Smooth muscle cell (in vitro differentiated cells): ENCODE results near the gene TADA3. TPM values are rescaled to one million over a fixed set of nuclear protein-coding genes. Genes with fewer than 3 reads are reported as not detected.

Source experiments
- DNase-seq: peaks from one replicate; lab custom pipeline; 2025; ENCODE audit not compliant: unreplicated experiment; lab: John Stamatoyannopoulos, UW
- H2AFZ ChIP-seq: fragments of 200-600 bp; sonication (generic); 2 replicates; pipeline ENCODE4 v1.6.0; 2016; ENCODE audit warnings: antibody characterized with exemption, low read depth, mild to moderate bottlenecking
- H3F3A ChIP-seq: fragments of 200-600 bp; sonication (generic); 2 replicates; pipeline ENCODE4 v1.6.0; 2017; ENCODE audit warnings: antibody characterized with exemption, low read depth
- H3K27ac ChIP-seq: fragments of 200-600 bp; sonication (generic); 2 replicates; pipeline ENCODE4 v1.5.1; 2016; ENCODE audit warnings: low read depth, mild to moderate bottlenecking
- H3K27me3 ChIP-seq: fragments of 200-600 bp; sonication (generic); 2 replicates; pipeline ENCODE4 v1.6.1; 2016; ENCODE audit warnings: low read depth, mild to moderate bottlenecking
- H3K36me3 ChIP-seq: fragments of 200-600 bp; sonication (generic); 2 replicates; pipeline ENCODE4 v1.5.1; 2016; ENCODE audit warnings: low read depth
- H3K4me1 ChIP-seq: fragments of 200-600 bp; sonication (generic); 2 replicates; pipeline ENCODE4 v1.5.1; 2016; ENCODE audit warnings: low read depth
- H3K4me2 ChIP-seq: fragments of 200-600 bp; sonication (generic); 2 replicates; pipeline ENCODE4 v1.6.0; 2016; ENCODE audit warnings: mild to moderate bottlenecking
- H3K4me3 ChIP-seq: fragments of 200-600 bp; sonication (generic); 2 replicates; pipeline ENCODE4 v1.5.1; 2016; ENCODE audit warnings: mild to moderate bottlenecking
- H3K79me2 ChIP-seq: fragments of 200-600 bp; sonication (generic); 2 replicates; pipeline ENCODE4 v1.6.0; 2016; ENCODE audit warnings: low read depth, mild to moderate bottlenecking
- H3K9ac ChIP-seq: fragments of 200-600 bp; sonication (generic); 2 replicates; pipeline ENCODE4 v1.6.0; 2016; ENCODE audit warnings: low read depth
- H3K9me3 ChIP-seq: fragments of 200-600 bp; sonication (generic); replicated peaks from 2 replicates; pipeline ENCODE4 v1.5.1; 2016; ENCODE audit warnings: low read depth
- H4K20me1 ChIP-seq: fragments of 200-600 bp; sonication (generic); 2 replicates; pipeline ENCODE4 v1.6.0; 2016; ENCODE audit warnings: low read depth
- CTCF ChIP-seq: fragments of 200-600 bp; sonication (generic); IDR thresholded peaks from 2 replicates; pipeline ENCODE4 v1.5.1; 2017; ENCODE audit warnings: borderline replicate concordance, mild to moderate bottlenecking, antibody characterized with exemption; ENCODE audit not compliant: insufficient read depth, poor library complexity, severe bottlenecking
- WGBS: methylation state at CpG from one replicate; pipeline ENCODE4 v1.1.7; 2016; ENCODE audit warnings: low lambda C conversion rate; 5-methylcytosine and 5-hydroxymethylcytosine counted together
- polyA plus RNA-seq: library from polyadenylated mRNA; unstranded; fragments of >200 nt; fragmentation: Nextera tagmentation; extraction: Ambion mirVana; gene quantifications from 2 replicates; pipeline ENCODE4 v1.2.1, GENCODE V29; 2016
- total RNA-seq: library from RNA; depleted of rRNA; stranded (reverse); fragments of >200 nt; gene quantifications from 2 replicates; pipeline ENCODE4 v1.2.3, GENCODE V29; 2014

Gene TADA3
- total and polyA plus RNA-seq, 2 experiments from 2014 or later = 51.8 to 79.6 TPM

DNA sequence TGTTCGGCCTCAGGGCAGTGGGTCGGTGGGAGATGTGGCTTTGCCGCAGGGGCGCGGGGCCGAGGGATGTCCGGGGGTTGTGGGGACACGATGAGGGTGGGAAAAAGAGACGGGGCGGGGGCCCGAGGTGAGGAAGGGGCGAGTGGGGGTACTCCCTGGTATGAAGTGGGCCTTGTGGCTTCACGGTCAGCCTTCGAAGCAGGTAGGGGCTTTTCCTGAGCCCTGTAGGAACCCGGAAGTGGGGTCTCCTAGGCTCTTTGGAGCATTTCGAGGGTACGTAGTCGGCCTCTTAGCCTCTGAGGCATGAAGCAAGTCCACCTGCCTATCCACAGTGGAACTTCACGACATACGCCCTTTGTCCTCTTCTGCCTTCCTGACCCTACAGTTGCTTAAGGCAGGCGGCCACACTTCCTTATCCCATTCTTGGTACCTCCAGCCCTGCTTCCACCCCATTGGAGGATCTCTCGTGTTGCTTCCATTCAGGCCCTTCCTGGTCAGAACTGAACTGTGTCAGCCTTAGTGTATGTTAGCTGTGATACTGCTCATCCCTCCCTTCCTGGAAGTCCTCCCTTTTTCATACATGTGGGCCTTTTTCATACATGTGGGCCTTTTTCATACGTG is 998 bp upstream of the TADA3 start:
- H3K4me1 ChIP-seq = peaks cover 10% of the 10 kb centered on the region
- H3K4me2 ChIP-seq = peak overlapping the region; percentile 95
- no peak overlapping the region for H2AFZ ChIP-seq
- no peak for TF ChIP-seq CTCF
- no peak for DNase-seq
- H3K9ac ChIP-seq = peak overlapping the region; percentile 97
- peaks cover 7% of the 10 kb centered on the region for H3F3A ChIP-seq
- peaks cover 33% of the 10 kb centered on the region for H4K20me1 ChIP-seq
- 2% methylated on average over 20 of the region's 23 CpGs for WGBS
- no peaks in the 10 kb centered on the region for H3K9me3 ChIP-seq
- no peaks in the 10 kb centered on the region for H3K27me3 ChIP-seq
- H3K79me2 ChIP-seq = peaks cover 60% of the 10 kb centered on the region
- peak overlapping the region; percentile 96 for H3K27ac ChIP-seq
- H3K36me3 ChIP-seq = peaks cover 12% of the 10 kb centered on the region
- peak overlapping the region; percentile 86 for H3K4me3 ChIP-seq

DNA sequence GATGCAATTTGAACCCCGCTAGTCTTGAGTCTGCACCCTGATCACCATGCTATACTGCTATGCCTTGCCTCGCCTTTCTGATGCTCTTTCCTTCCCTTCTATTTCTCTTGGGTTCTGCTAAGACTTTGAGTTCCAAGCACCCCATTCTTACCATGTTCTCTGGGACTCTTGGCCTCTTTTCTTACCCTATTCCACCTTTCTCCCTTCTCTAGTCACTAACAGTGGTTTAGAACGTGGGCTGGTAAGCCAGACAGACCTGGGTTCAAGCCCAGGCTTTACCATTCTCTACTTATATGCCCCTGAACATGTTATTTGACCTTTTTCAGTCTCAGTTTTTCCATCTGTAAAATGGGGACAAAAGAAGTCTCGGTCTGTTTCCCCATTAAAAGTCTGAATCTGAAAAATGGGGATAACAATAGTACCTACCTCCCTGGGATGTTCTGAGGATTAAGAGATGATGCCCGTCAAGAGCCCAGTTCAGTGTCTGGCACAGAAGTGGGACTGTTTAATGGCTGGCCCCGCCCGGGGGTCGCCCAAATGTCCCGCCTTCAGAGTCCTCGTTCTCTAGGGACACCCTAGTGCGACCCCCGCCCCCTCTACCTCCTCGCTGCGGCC is 376 bp downstream of the TADA3 start:
- H2AFZ ChIP-seq = no peak overlapping the region
- H3K27me3 ChIP-seq = no peaks in the 10 kb centered on the region
- H3K4me3 ChIP-seq = peak overlapping the region; percentile 86
- peaks cover 7% of the 10 kb centered on the region for H3F3A ChIP-seq
- peak overlapping the region; percentile 97 for H3K9ac ChIP-seq
- peaks cover 46% of the 10 kb centered on the region for H3K79me2 ChIP-seq
- no peak for DNase-seq
- H3K4me1 ChIP-seq = peaks cover 10% of the 10 kb centered on the region
- peak overlapping the region; percentile 95 for H3K4me2 ChIP-seq
- H3K27ac ChIP-seq = peak overlapping the region; percentile 96
- TF ChIP-seq CTCF = no peak
- no peaks in the 10 kb centered on the region for H3K9me3 ChIP-seq
- H3K36me3 ChIP-seq = peaks cover 3% of the 10 kb centered on the region
- 22% methylated on average over 13 of the region's 14 CpGs for WGBS
- H4K20me1 ChIP-seq = peaks cover 21% of the 10 kb centered on the region

DNA sequence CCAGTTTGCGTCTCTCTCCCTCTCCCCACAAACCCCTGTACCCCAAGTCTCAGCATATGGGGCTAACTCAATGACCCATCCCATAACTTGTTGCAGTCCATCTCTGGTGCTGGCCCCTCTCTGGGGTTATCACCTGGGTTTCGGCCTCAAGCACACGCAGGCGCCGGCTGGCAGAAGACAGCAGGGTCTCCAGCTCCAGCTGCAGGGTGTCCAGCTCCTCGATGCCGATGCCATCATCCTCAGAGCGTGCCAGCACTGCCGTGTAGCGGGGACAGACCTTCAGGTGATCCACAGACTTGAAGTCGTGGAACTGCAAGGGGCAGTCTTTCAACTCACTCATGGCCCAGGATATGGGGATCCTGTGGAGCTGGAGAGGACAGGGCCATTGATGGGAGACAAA is 1.1 kb downstream of the TADA3 start:
- Histone ChIP-seq H3K4me1 (peaks cover 10% of the 10 kb centered on the region), H3K27ac (no peak overlapping the region), H2AFZ (no peak overlapping the region), H3F3A (peaks cover 7% of the 10 kb centered on the region), H4K20me1 (peaks cover 16% of the 10 kb centered on the region), H3K4me2 (no peak overlapping the region), H3K27me3 (no peaks in the 10 kb centered on the region), H3K9ac (no peak overlapping the region), H3K36me3 (peaks cover 3% of the 10 kb centered on the region), H3K9me3 (no peaks in the 10 kb centered on the region), H3K79me2 (peaks cover 38% of the 10 kb centered on the region), H3K4me3 (no peak overlapping the region)
- WGBS = 98% methylated on average over 11 of the region's 11 CpGs
- no peak for TF ChIP-seq CTCF
- no peak for DNase-seq
